Keratinocyte (primary cell): ENCODE results near the gene TMEM120B.

Experiments used
- CTCF ChIP-seq, 3 experiments: IDR thresholded peaks in 1 of 3; conservative IDR thresholded peaks in 1 of 3; optimal IDR thresholded peaks in 1 of 3; 2 replicates in 2 of 3; 3 replicates in 1 of 3; pipeline versions ENCODE3 to v1.5.1; 2011; ENCODE audit warnings: low read length in 3 of 3, mild to moderate bottlenecking in 3 of 3, moderate library complexity in 2 of 3, control low read depth in 1 of 3, inconsistent platforms in 1 of 3; ENCODE audit not compliant: insufficient read depth in 2 of 3; ENCODE audit errors: extremely low read depth in 1 of 3
- EZH2 ChIP-seq: IDR thresholded peaks from one replicate; pipeline ENCODE4 v1.6.1; 2012; ENCODE audit warnings: inconsistent platforms, mild to moderate bottlenecking, low read length, moderate library complexity

- TF ChIP-seq EZH2 (no peak), CTCF (optimal IDR thresholded peaks at IDR 0.05 in 1 of 3, IDR thresholded peaks at IDR 0.05 in 1 of 3, conservative IDR thresholded peaks at IDR 0.05 in 1 of 3; ENCODE audit: extremely low read depth in 1 of 3, insufficient read depth in 2 of 3, low read length in 3 of 3) (no peak)
Measured at GRCh38 chr12:121800694-121801594, 88.4 kb downstream of the TMEM120B start.
